HepG2 (cell line): Measurements from ENCODE around the gene ZC3H18. TPM values are rescaled to one million over a fixed set of nuclear protein-coding genes. Genes with fewer than 3 reads are reported as not detected.

Experiments
- CHD2 ChIP-seq: IDR thresholded peaks from 2 replicates; pipeline ENCODE4 v1.6.1; 2011; ENCODE audit warnings: low read depth, low read length, improper control_type of control experiment
- E2F2 ChIP-seq: sonication (generic); formaldehyde crosslinking; IDR thresholded peaks from 2 replicates; pipeline ENCODE4 v1.4.0; 2020; ENCODE audit warnings: missing genetic modification reagents, borderline replicate concordance
- HNRNPH1 ChIP-seq: fragments of 200-400 bp; formaldehyde crosslinking; optimal IDR thresholded peaks from 2 replicates; pipeline ENCODE3; 2017; ENCODE audit warnings: mild to moderate bottlenecking, low read depth, low read length
- HOXA5 ChIP-seq: sonication (generic); formaldehyde crosslinking; IDR thresholded peaks from 2 replicates; pipeline ENCODE4 v1.4.0; 2020; ENCODE audit warnings: missing genetic modification reagents
- IKZF1 ChIP-seq: fragments of 450-650 bp; IDR thresholded peaks from 2 replicates; pipeline ENCODE4 v1.7.1; 2016
- KLF13 ChIP-seq: sonication (generic); formaldehyde crosslinking; IDR thresholded peaks from 2 replicates; pipeline ENCODE4 v1.4.0; 2020; ENCODE audit warnings: mild to moderate bottlenecking, missing genetic modification reagents
- MAFG ChIP-seq: sonication (generic); formaldehyde crosslinking; IDR thresholded peaks from 2 replicates; pipeline ENCODE4 v1.5.1; 2020; ENCODE audit warnings: mild to moderate bottlenecking, missing genetic modification reagents
- MTF2 ChIP-seq: sonication (generic); formaldehyde crosslinking; IDR thresholded peaks from 2 replicates; pipeline ENCODE4 v1.5.0; 2020; ENCODE audit warnings: missing genetic modification reagents, borderline replicate concordance
- NR2F1 ChIP-seq, 2 experiments: fragments of 450-650 bp in 1 of 2; formaldehyde crosslinking in 1 of 2; IDR thresholded peaks; 2 replicates each; pipeline versions ENCODE4 v1.5.0 to v1.6.1; 2016 to 2020; ENCODE audit warnings: mild to moderate bottlenecking in 1 of 2, missing compliant biosample characterization in 1 of 2, missing genetic modification reagents in 1 of 2, moderate library complexity in 1 of 2
- SOX13 ChIP-seq, 3 experiments: fragments of 450-650 bp in 1 of 3; sonication (generic) in 1 of 3; formaldehyde crosslinking in 1 of 3; IDR thresholded peaks in 2 of 3; conservative IDR thresholded peaks in 1 of 3; 2 replicates each; pipeline versions ENCODE4 v1.5.0 to v1.6.1; 2016 to 2020; ENCODE audit warnings: antibody characterized with exemption in 1 of 3, mild to moderate bottlenecking in 1 of 3, missing compliant biosample characterization in 1 of 3, missing genetic modification reagents in 1 of 3, moderate library complexity in 1 of 3
- TERF1 ChIP-seq: sonication (generic); formaldehyde crosslinking; IDR thresholded peaks from 2 replicates; pipeline ENCODE4 v1.8.0; 2022; ENCODE audit warnings: mild to moderate bottlenecking, missing genetic modification reagents, moderate library complexity
- TFE3 ChIP-seq: IDR thresholded peaks from 2 replicates; pipeline ENCODE4 v1.6.1; 2016
- XRCC5 ChIP-seq: fragments of 200-400 bp; formaldehyde crosslinking; optimal IDR thresholded peaks from 2 replicates; pipeline ENCODE3; 2017; ENCODE audit warnings: mild to moderate bottlenecking, low read length
- YY1 ChIP-seq: IDR thresholded peaks from 2 replicates; pipeline ENCODE4 v1.6.1; 2011; ENCODE audit warnings: low read length, low read depth, moderate library complexity, mild to moderate bottlenecking; ENCODE audit not compliant: insufficient read depth, insufficient replicate concordance
- ZBTB33 ChIP-seq: sonication (generic); formaldehyde crosslinking; IDR thresholded peaks from 2 replicates; pipeline ENCODE4 v1.4.0; 2020; ENCODE audit warnings: missing genetic modification reagents
- ZFP90 ChIP-seq: sonication (generic); formaldehyde crosslinking; IDR thresholded peaks from 2 replicates; pipeline ENCODE4 v1.8.0; 2022; ENCODE audit warnings: missing genetic modification reagents, mild to moderate bottlenecking, inconsistent platforms, borderline replicate concordance
- ZNF230 ChIP-seq: sonication (generic); formaldehyde crosslinking; IDR thresholded peaks from 2 replicates; pipeline ENCODE4 v1.4.0; 2020; ENCODE audit warnings: mild to moderate bottlenecking, missing genetic modification reagents
- ZNF253 ChIP-seq: sonication (generic); formaldehyde crosslinking; IDR thresholded peaks from 2 replicates; pipeline ENCODE4 v1.8.0; 2022; ENCODE audit warnings: mild to moderate bottlenecking, missing genetic modification reagents, borderline replicate concordance
- ZNF687 ChIP-seq: sonication (generic); formaldehyde crosslinking; IDR thresholded peaks from 2 replicates; pipeline ENCODE4 v1.5.1; 2020; ENCODE audit warnings: mild to moderate bottlenecking, missing genetic modification reagents, moderate library complexity
- polyA plus RNA-seq, 8 experiments: library from polyadenylated mRNA; depleted of rRNA in 3 of 8; stranded (reverse) in 7 of 8; unstranded in 1 of 8; fragments of >200 nt; fragmentation: Illumina TruSeq in 4 of 8; extraction: Trizol in 4 of 8; gene quantifications; 2 replicates each; pipeline versions ENCODE4 v1.2.1 to v1.2.3, GENCODE V29; 2011 to 2016; ENCODE audit warnings: low read depth in 4 of 8, missing spikeins in 1 of 8, mixed read lengths in 1 of 8; ENCODE audit not compliant: insufficient read depth in 1 of 8
- total RNA-seq, 5 experiments: library from RNA; depleted of rRNA; stranded (reverse); fragments of >200 nt; fragmentation: Illumina TruSeq; extraction: Trizol; gene quantifications; 2 replicates each; pipeline ENCODE4 v1.2.3, GENCODE V29; 2016; ENCODE audit warnings: low read depth in 1 of 5

The ZC3H18 gene
- total and polyA plus RNA-seq, 2 of the 13 experiments (the other 11 are each of a cell fraction or from before 2014, with no cell fraction given) = 11.2 to 27.4 TPM

GRCh38 chr16:88540346-88540977 is 29.7 kb upstream of the ZC3H18 start (continued):
- 0 out of 2 replicates have a peak, but pooled peaks have one; percentile 28 for TF ChIP-seq MAFG
- TF ChIP-seq TERF1 = no peak
- TF ChIP-seq CHD2 = no peak
- 0 out of 2 replicates have a peak, but pooled peaks have one; percentile 43 for TF ChIP-seq KLF13 (CRISPR knock-in tag)
- no peak for TF ChIP-seq ZFP90 (CRISPR knock-in tag)
- no peak for TF ChIP-seq ZNF253
- TF ChIP-seq ZBTB33 = no peak
- peak; percentile 18; the same call in 1 of the 2 replicates for TF ChIP-seq ZNF687
- TF ChIP-seq NR2F1 (CRISPR knock-in tag; IDR thresholded peaks at IDR 0.05) = no peak
- no peak for TF ChIP-seq YY1
- no peak for TF ChIP-seq IKZF1
- no peak for TF ChIP-seq TFE3 (CRISPR knock-in tag)
- TF ChIP-seq MTF2 (CRISPR knock-in tag) = 0 out of 2 replicates have a peak, but pooled peaks have one; percentile 2
- TF ChIP-seq SOX13 (IDR thresholded peaks at IDR 0.05) = no peak
- no peak for TF ChIP-seq SOX13 (CRISPR knock-in tag; conservative IDR thresholded peaks at IDR 0.05 in 1 of 2, IDR thresholded peaks at IDR 0.05 in 1 of 2)
- no peak for TF ChIP-seq ZNF230
- no peak for TF ChIP-seq HNRNPH1
- no peak for TF ChIP-seq HOXA5 (CRISPR knock-in tag)
- TF ChIP-seq XRCC5 = peak; percentile 13
- no peak for TF ChIP-seq E2F2 (CRISPR knock-in tag)
